B cell (primary cell): ENCODE results near the gene TAF4. TPM values are rescaled to one million over a fixed set of nuclear protein-coding genes. Genes with fewer than 3 reads are reported as not detected.

Source experiments
- ATAC-seq: fragments of 200-7000 bp; cut with Tn5 transposase; one replicate; pipeline ENCODE4 v1.10.0; 2021; ENCODE audit warnings: low read depth, mild to moderate bottlenecking, moderate number of reproducible peaks, moderate library complexity
- CTCF ChIA-PET: fragments of 350-600 bp; sonication (Branson Sonifier 250); formaldehyde crosslinking; loops from one replicate; lab custom pipeline; 2021; ENCODE audit warnings: antibody characterized with exemption, inconsistent platforms; lab: Charles Lee
- POLR2A ChIA-PET: fragments of 350-600 bp; sonication (Branson Sonifier 250); formaldehyde crosslinking; loops from one replicate; lab custom pipeline; 2021; ENCODE audit warnings: antibody characterized with exemption; lab: Charles Lee
- DNase-seq: peaks from one replicate; pipeline ENCODE4 v3.0.0; 2013
- H2AFZ ChIP-seq: 2 replicates; pipeline ENCODE4 v1.6.1; 2012; ENCODE audit warnings: mild to moderate bottlenecking, low read depth, low read length; ENCODE audit not compliant: insufficient read depth, poor library complexity, severe bottlenecking
- H3K27ac ChIP-seq, 2 donors: 1 replicate in 1 of 2; 2 replicates in 1 of 2; pipeline ENCODE4 v1.5.1; 2012 to 2013; ENCODE audit warnings: low read length in 2 of 2, mild to moderate bottlenecking in 2 of 2, moderate library complexity in 1 of 2
- H3K27me3 ChIP-seq, 4 experiments: fragments of 200-600 bp in 1 of 4; sonication (generic) in 1 of 4; replicated peaks in 1 of 4; 1 replicate in 2 of 4; 2 replicates in 2 of 4; pipeline versions ENCODE4 v1.6.1 to v1.7.0; 2013 to 2016; ENCODE audit warnings: low read length in 3 of 4, mild to moderate bottlenecking in 2 of 4, mixed read lengths in 1 of 4, moderate library complexity in 1 of 4; ENCODE audit not compliant: insufficient read depth in 4 of 4, control insufficient read depth in 3 of 4; ENCODE audit errors: control extremely low read depth in 1 of 4
- H3K36me3 ChIP-seq, 2 experiments: replicated peaks in 1 of 2; 1 replicate in 1 of 2; 2 replicates in 1 of 2; pipeline versions ENCODE4 v1.6.1 to v1.7.1; 2013; ENCODE audit warnings: low read length in 1 of 2; ENCODE audit not compliant: insufficient read depth in 2 of 2, control insufficient read depth in 1 of 2; ENCODE audit errors: control extremely low read depth in 1 of 2, extremely low read depth in 1 of 2
- H3K4me1 ChIP-seq, 2 donors: fragments of 200-600 bp in 1 of 2; sonication (generic) in 1 of 2; 1 replicate in 1 of 2; 2 replicates in 1 of 2; pipeline versions ENCODE4 v1.5.1 to v1.6.1; 2013 to 2017; ENCODE audit warnings: low read length in 2 of 2; ENCODE audit not compliant: control insufficient read depth in 2 of 2, insufficient read depth in 2 of 2
- H3K4me2 ChIP-seq: replicated peaks from 2 replicates; pipeline ENCODE3; 2012; ENCODE audit warnings: mild to moderate bottlenecking, low read depth, low read length; ENCODE audit not compliant: poor library complexity, severe bottlenecking
- H3K4me3 ChIP-seq, 5 experiments: fragments of 200-600 bp in 1 of 5; sonication (generic) in 1 of 5; 1 replicate in 3 of 5; 2 replicates in 2 of 5; pipeline versions ENCODE4 v1.5.1 to v1.7.0; 2011 to 2016; ENCODE audit warnings: low read length in 4 of 5, mild to moderate bottlenecking in 4 of 5, low read depth in 2 of 5, control low read depth in 1 of 5, moderate library complexity in 1 of 5; ENCODE audit not compliant: insufficient read depth in 1 of 5; ENCODE audit errors: control extremely low read depth in 1 of 5, extremely low read depth in 1 of 5
- H3K79me2 ChIP-seq: fragments of 200-600 bp; sonication (generic); one replicate; pipeline ENCODE4 v1.6.0; 2016; ENCODE audit warnings: low read length; ENCODE audit not compliant: control insufficient read depth, insufficient read depth
- H3K9ac ChIP-seq: fragments of 200-600 bp; sonication (generic); 2 replicates; pipeline ENCODE4 v1.6.1; 2017; ENCODE audit warnings: mild to moderate bottlenecking, low read length, moderate library complexity
- H3K9me3 ChIP-seq, 3 donors: one replicate each; pipeline versions ENCODE4 v1.6.1 to v1.7.1; 2013; ENCODE audit warnings: low read length in 2 of 3; ENCODE audit not compliant: control insufficient read depth in 2 of 3, insufficient read depth in 1 of 3; ENCODE audit errors: control extremely low read depth in 1 of 3
- H4K20me1 ChIP-seq: 2 replicates; pipeline ENCODE4 v1.6.0; 2012; ENCODE audit warnings: mild to moderate bottlenecking, low read length; ENCODE audit not compliant: insufficient read depth, control insufficient read depth, poor library complexity, severe bottlenecking
- H3K27ac Mint-ChIP-seq: one replicate; pipeline ENCODE4 v1.8.0; 2021; ENCODE audit warnings: mixed read lengths
- H3K27me3 Mint-ChIP-seq: one replicate; pipeline ENCODE4 v1.8.0; 2021; ENCODE audit warnings: mixed read lengths
- H3K4me1 Mint-ChIP-seq: one replicate; pipeline ENCODE4 v1.8.0; 2021; ENCODE audit warnings: mixed read lengths
- H3K4me3 Mint-ChIP-seq: one replicate; pipeline ENCODE4 v1.8.0; 2021; ENCODE audit warnings: mixed read lengths
- H3K9me3 Mint-ChIP-seq: one replicate; pipeline ENCODE4 v1.8.0; 2022; ENCODE audit warnings: mixed read lengths; ENCODE audit not compliant: insufficient read depth
- EZH2 ChIP-seq: IDR thresholded peaks from 2 replicates; pipeline ENCODE4 v1.6.1; 2012; ENCODE audit warnings: borderline replicate concordance, low read depth, mild to moderate bottlenecking, moderate library complexity, low read length; ENCODE audit not compliant: insufficient read depth, poor library complexity, severe bottlenecking
- WGBS: methylation state at CpG from one replicate; pipeline ENCODE4 v1.1.5; 2013; ENCODE audit warnings: missing lambda C conversion rate; ENCODE audit not compliant: insufficient coverage; 5-methylcytosine and 5-hydroxymethylcytosine counted together
- intact Hi-C: fragments of 100-400 bp; cut with micrococcal nuclease; formaldehyde crosslinking; loops from one replicate; pipeline ENCODE4 v1.10.0; 2022
- polyA plus RNA-seq: library from polyadenylated mRNA; depleted of rRNA; stranded (reverse); fragments of >200 nt; gene quantifications from 2 replicates; pipeline ENCODE4 v1.2.3, GENCODE V29; 2012
- total RNA-seq, 2 donors: library from RNA; stranded (reverse); fragments of 120-200 nt in 1 of 2; gene quantifications; 1 replicate in 1 of 2; 2 replicates in 1 of 2; pipeline versions ENCODE4 v1.2.3 to v1.2.4, GENCODE V29; 2013 to 2022
- TF ChIP-seq, protein P1 (sequence below): fragments of 200-600 bp; IDR thresholded peaks from one replicate; pipeline ENCODE4 v1.8.0; 2022; ENCODE audit warnings: antibody characterized with exemption, mild to moderate bottlenecking

Gene TAF4
- total and polyA plus RNA-seq, 2 donors (not counting 1 experiment from before 2014, with no cell fraction given): 13.9 to 39.5 TPM

- no peak overlapping the region for H3K27ac Mint-ChIP-seq
These were observed 107.5 kb downstream of the TAF4 start for GRCh38 chr20:61957961-61958715.

More at GRCh38 chr20:61957961-61958715, 107.5 kb downstream of the TAF4 start:
- TF ChIP-seq, protein P1, sequence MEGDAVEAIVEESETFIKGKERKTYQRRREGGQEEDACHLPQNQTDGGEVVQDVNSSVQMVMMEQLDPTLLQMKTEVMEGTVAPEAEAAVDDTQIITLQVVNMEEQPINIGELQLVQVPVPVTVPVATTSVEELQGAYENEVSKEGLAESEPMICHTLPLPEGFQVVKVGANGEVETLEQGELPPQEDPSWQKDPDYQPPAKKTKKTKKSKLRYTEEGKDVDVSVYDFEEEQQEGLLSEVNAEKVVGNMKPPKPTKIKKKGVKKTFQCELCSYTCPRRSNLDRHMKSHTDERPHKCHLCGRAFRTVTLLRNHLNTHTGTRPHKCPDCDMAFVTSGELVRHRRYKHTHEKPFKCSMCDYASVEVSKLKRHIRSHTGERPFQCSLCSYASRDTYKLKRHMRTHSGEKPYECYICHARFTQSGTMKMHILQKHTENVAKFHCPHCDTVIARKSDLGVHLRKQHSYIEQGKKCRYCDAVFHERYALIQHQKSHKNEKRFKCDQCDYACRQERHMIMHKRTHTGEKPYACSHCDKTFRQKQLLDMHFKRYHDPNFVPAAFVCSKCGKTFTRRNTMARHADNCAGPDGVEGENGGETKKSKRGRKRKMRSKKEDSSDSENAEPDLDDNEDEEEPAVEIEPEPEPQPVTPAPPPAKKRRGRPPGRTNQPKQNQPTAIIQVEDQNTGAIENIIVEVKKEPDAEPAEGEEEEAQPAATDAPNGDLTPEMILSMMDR: no peak
- TF ChIP-seq EZH2: no peak
- POLR2A ChIA-PET: no interaction called here
- Histone ChIP-seq H3K9me3 (peaks cover 0 to 3% (median 0%) of the 10 kb centered on the region in 3 donors), H3K4me1 (no peaks in the 10 kb centered on the region), H2AFZ (no peak overlapping the region), H3K36me3 (no peaks in the 10 kb centered on the region), H3K9ac (no peak overlapping the region), H3K4me2 (no peak overlapping the region), H3K27ac (no peak overlapping the region), H4K20me1 (no peaks in the 10 kb centered on the region), H3K79me2 (no peaks in the 10 kb centered on the region), H3K4me3 (no peak overlapping the region), H3K27me3 (peaks cover 0 to 7% (median 0%) of the 10 kb centered on the region in 4 experiments)
- CTCF ChIA-PET: no interaction called here
- Mint-ChIP-seq H3K4me1 (no peaks in the 10 kb centered on the region), H3K27me3 (peaks cover 23% of the 10 kb centered on the region), H3K4me3 (no peak overlapping the region), H3K9me3 (no peaks in the 10 kb centered on the region)
- DNase-seq: no peak
- 86% methylated on average over 8 of the region's 12 CpGs for WGBS
- ATAC-seq: no peak
- intact Hi-C loops: no loop called here
